Activated B cell treated with CpG ODN at 0.5 μM for 24 hours (primary cell): Measurements from ENCODE around the gene PRKAR2B. TPM values are rescaled to one million over a fixed set of nuclear protein-coding genes. Genes with fewer than 3 reads are reported as not detected.

Experiments used
- ATAC-seq: fragments of 200-7000 bp; cut with Tn5 transposase; one replicate; pipeline ENCODE4 v1.10.0; 2021; ENCODE audit warnings: low read depth, mild to moderate bottlenecking, moderate library complexity
- CTCF ChIA-PET: fragments of 350-600 bp; sonication (Branson Sonifier 250); formaldehyde crosslinking; loops from one replicate; lab custom pipeline; 2021; ENCODE audit warnings: antibody characterized with exemption; lab: Charles Lee
- POLR2A ChIA-PET: fragments of 350-600 bp; sonication (Branson Sonifier 250); formaldehyde crosslinking; loops from one replicate; lab custom pipeline; 2021; ENCODE audit warnings: antibody characterized with exemption; lab: Charles Lee
- DNase-seq: peaks from one replicate; pipeline ENCODE4 v3.0.0; 2022
- H3K27ac Mint-ChIP-seq: one replicate; pipeline ENCODE4 v1.8.0; 2020; ENCODE audit warnings: mixed read lengths
- H3K27me3 Mint-ChIP-seq: one replicate; pipeline ENCODE4 v1.8.0; 2021; ENCODE audit warnings: mixed read lengths
- H3K36me3 Mint-ChIP-seq: one replicate; pipeline ENCODE4 v1.8.0; 2021; ENCODE audit warnings: low read depth, mixed read lengths
- H3K4me1 Mint-ChIP-seq: one replicate; pipeline ENCODE4 v1.8.0; 2021; ENCODE audit warnings: mixed read lengths
- H3K4me3 Mint-ChIP-seq: one replicate; pipeline ENCODE4 v1.8.0; 2020; ENCODE audit warnings: mild to moderate bottlenecking, mixed read lengths
- H3K9me3 Mint-ChIP-seq: one replicate; pipeline ENCODE4 v1.8.0; 2020; ENCODE audit warnings: mixed read lengths
- intact Hi-C: fragments of 100-400 bp; cut with micrococcal nuclease; formaldehyde crosslinking; loops from one replicate; pipeline ENCODE4 v1.15.1; 2024
- total RNA-seq: library from RNA; stranded (reverse); gene quantifications from 2 replicates; pipeline ENCODE4 v1.2.3, GENCODE V29; 2022
- TF ChIP-seq, protein P1 (sequence below): fragments of 200-600 bp; IDR thresholded peaks from one replicate; pipeline ENCODE4 v1.8.0; 2022; ENCODE audit warnings: antibody characterized with exemption, mild to moderate bottlenecking

PRKAR2B gene
- total RNA-seq, 1 donor from 2014 or later, result 0.71 TPM

DNA sequence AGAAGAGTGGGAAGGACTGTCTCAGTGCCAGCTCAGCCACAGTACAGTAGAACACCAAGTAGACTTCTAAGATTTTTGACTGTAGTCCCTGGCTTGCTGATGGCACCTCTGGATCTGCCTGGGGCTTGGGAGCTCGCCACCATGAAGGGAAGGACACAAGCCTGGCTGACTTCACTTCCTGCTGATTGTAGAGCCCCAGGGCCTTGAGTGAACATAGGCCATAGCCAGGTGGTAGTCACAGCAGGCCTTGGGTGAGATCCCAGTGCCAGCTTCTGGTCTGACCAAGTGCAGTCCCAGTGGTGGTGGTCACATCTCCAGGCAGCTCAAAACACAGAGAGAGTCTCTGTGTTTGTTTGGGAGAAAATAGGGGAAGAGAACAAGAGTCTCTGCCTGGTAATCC lies 66.7 kb downstream of the PRKAR2B start:
- H3K4me3 Mint-ChIP-seq, result no peak overlapping the region
- no peaks in the 10 kb centered on the region for H3K4me1 Mint-ChIP-seq
- H3K36me3 Mint-ChIP-seq, result no peaks in the 10 kb centered on the region
- no peak for DNase-seq
- TF ChIP-seq, protein P1, sequence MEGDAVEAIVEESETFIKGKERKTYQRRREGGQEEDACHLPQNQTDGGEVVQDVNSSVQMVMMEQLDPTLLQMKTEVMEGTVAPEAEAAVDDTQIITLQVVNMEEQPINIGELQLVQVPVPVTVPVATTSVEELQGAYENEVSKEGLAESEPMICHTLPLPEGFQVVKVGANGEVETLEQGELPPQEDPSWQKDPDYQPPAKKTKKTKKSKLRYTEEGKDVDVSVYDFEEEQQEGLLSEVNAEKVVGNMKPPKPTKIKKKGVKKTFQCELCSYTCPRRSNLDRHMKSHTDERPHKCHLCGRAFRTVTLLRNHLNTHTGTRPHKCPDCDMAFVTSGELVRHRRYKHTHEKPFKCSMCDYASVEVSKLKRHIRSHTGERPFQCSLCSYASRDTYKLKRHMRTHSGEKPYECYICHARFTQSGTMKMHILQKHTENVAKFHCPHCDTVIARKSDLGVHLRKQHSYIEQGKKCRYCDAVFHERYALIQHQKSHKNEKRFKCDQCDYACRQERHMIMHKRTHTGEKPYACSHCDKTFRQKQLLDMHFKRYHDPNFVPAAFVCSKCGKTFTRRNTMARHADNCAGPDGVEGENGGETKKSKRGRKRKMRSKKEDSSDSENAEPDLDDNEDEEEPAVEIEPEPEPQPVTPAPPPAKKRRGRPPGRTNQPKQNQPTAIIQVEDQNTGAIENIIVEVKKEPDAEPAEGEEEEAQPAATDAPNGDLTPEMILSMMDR, result no peak
- no peak for ATAC-seq
- ChIA-PET POLR2A (no interaction called here), CTCF (no interaction called here)
- H3K9me3 Mint-ChIP-seq, result no peaks in the 10 kb centered on the region
- H3K27me3 Mint-ChIP-seq, result no peaks in the 10 kb centered on the region
- no peak overlapping the region for H3K27ac Mint-ChIP-seq
- intact Hi-C loops, result no loop called here

DNA sequence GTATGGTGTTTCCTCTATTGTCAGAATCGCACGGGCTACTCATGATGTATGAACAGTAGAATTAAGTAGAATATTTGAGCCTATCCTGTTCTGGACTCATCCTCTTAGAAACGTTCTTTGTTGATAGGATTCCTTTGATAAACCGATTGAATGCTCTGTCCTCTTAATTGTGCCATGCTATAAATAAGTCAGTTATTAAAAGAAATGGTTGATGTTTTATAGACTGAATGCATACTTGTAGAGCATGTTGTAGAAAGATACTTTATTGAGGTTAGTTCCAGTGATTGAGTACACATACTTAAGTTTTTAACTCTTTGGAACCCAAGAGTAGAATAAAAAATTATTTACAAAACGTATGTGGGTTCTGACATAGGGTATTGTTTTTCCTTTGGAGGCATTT lies 69.4 kb downstream of the PRKAR2B start:
- ChIA-PET CTCF (no interaction called here), POLR2A (no interaction called here)
- Mint-ChIP-seq H3K4me3 (no peak overlapping the region), H3K4me1 (no peaks in the 10 kb centered on the region), H3K9me3 (no peaks in the 10 kb centered on the region), H3K36me3 (no peaks in the 10 kb centered on the region), H3K27me3 (no peaks in the 10 kb centered on the region), H3K27ac (no peak overlapping the region)
- TF ChIP-seq, protein P1, result no peak
- DNase-seq, result no peak
- ATAC-seq, result no peak
- intact Hi-C loops, result no loop called here

DNA sequence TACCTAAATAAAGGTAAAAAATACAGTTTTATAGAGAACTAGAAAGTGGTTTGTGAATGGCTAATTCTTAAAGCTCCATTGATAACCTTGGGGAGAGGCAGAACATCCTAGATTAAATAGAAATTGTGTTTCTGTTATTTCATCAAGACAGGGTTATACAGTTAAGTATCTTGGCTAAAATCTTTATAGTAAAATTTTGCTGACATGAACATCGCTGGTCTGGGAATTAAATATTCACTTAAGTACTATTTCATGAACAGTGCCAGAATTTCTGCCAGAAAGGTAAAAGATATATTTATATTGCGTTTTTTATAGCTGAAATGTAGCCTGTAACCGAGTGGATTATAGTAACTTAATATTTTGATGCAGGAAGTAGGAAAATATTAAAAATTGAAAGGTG lies 70.6 kb downstream of the PRKAR2B start:
- DNase-seq (no peak), ATAC-seq (no peak)
- TF ChIP-seq, protein P1, result no peak
- Mint-ChIP-seq H3K36me3 (no peaks in the 10 kb centered on the region), H3K27ac (no peak overlapping the region), H3K4me1 (no peaks in the 10 kb centered on the region), H3K27me3 (no peaks in the 10 kb centered on the region), H3K9me3 (no peaks in the 10 kb centered on the region), H3K4me3 (no peak overlapping the region)
- intact Hi-C loops, result no loop called here
- ChIA-PET POLR2A (no interaction called here), CTCF (no interaction called here)

DNA sequence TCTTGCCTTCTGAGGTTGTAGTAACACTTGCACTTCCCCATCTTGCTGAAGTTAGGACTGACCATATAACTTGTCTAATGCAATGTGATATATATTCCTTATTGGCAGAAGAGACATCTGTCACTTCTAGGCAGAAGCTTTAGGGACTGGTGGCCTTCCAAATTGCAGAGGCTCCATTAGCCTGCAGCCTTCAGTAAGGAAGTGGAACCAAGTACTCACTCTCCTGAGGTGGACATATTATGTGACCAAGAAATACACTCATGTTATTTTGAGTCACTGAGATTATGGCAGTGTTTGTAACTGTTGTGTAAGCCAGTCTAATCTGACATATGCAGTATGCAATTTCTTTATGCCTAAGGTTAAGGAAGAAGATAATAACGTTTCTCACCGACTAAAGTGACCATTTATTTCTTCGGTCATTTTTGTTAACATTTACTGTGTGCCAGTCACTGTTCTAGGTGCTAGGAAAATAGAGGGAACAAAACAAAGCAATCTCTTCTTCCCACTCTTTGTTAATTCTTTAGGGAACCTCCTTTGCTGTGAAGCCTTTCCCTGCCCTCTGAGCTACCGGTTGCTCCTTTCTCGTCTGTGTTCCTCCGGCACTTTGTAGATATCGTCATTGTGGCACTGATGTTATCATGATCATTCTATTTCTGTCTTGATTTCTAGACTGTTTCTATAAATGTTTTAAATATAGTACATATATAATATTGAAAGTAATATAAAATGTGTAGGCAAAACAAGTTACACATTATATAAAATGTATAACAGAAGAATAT lies 71.4 kb downstream of the PRKAR2B start:
- CTCF ChIA-PET, result no interaction called here
- DNase-seq, result no peak
- TF ChIP-seq, protein P1, result no peak
- intact Hi-C loops, result no loop called here
- POLR2A ChIA-PET, result no interaction called here
- H3K4me3 Mint-ChIP-seq, result no peak overlapping the region
- H3K36me3 Mint-ChIP-seq, result no peaks in the 10 kb centered on the region
- no peaks in the 10 kb centered on the region for H3K9me3 Mint-ChIP-seq
- ATAC-seq, result no peak
- no peaks in the 10 kb centered on the region for H3K27me3 Mint-ChIP-seq
- H3K4me1 Mint-ChIP-seq, result no peaks in the 10 kb centered on the region
- H3K27ac Mint-ChIP-seq, result no peak overlapping the region

DNA sequence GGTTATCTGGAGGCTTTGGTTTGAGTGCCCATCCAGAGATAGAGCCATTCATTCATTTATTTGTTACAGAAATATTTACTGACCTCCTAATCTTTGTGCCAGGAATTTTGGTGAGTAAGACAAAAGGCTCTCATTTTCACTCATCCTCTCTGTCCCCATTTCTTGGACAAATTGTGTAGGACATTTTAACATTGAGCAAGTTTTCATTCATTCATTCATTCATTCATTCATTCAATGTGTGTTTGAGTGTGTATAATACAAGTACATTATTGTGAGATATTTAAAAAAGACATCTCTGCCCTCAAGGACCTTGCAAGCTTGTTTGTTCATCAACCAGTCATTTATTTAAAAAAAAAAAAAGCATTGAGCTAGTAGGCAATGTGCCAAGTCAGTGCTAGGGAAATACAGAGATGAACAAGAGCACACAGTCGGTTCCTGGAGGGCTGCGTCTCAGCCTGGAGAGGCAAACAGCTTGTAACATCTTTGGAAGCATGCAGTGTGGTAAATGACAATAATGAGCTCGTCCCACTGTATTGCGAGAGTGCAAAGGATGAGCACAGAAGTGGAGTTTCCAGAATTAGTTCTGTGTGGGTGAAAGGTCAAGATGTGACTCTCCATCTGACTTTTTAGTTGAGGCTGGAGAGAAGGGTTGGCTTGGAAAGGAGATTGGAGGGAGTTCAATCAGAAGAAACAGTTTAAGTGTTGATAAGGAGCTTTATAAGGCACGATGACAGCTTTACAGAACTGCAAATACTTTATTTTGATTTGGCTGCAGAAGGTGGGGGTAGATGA lies 73.8 kb downstream of the PRKAR2B start:
- Mint-ChIP-seq H3K27me3 (no peaks in the 10 kb centered on the region), H3K4me1 (no peaks in the 10 kb centered on the region), H3K27ac (no peak overlapping the region), H3K36me3 (no peaks in the 10 kb centered on the region), H3K9me3 (no peaks in the 10 kb centered on the region), H3K4me3 (no peak overlapping the region)
- POLR2A ChIA-PET, result interaction anchor here (0.6 kb wide), 1 partner anchor 182 kb away, joined by 4 read pairs; no protein-coding TSS in a partner anchor
- DNase-seq (no peak), ATAC-seq (no peak)
- CTCF ChIA-PET, result interaction anchor here (1.2 kb wide), 1 partner anchor 29 kb away, joined by 6 read pairs; no protein-coding TSS in a partner anchor
- TF ChIP-seq, protein P1, result no peak
- intact Hi-C loops, result no loop called here
